Keratinocyte (primary cell): ENCODE results near the gene WBP1.
"Not testable (repeated sequence)": the region's sequence is repeated elsewhere in the genome, so short reads cannot be mapped to it uniquely, and the experiment has no call there.

Source experiments
- EZH2 ChIP-seq: IDR thresholded peaks from one replicate; pipeline ENCODE4 v1.6.1; 2012; ENCODE audit warnings: inconsistent platforms, mild to moderate bottlenecking, low read length, moderate library complexity
- TF ChIP-seq, protein P1 (sequence below), 3 experiments: IDR thresholded peaks in 1 of 3; conservative IDR thresholded peaks in 1 of 3; optimal IDR thresholded peaks in 1 of 3; 2 replicates in 2 of 3; 3 replicates in 1 of 3; pipeline versions ENCODE3 to v1.5.1; 2011; ENCODE audit warnings: low read length in 3 of 3, mild to moderate bottlenecking in 3 of 3, moderate library complexity in 2 of 3, control low read depth in 1 of 3, inconsistent platforms in 1 of 3; ENCODE audit not compliant: insufficient read depth in 2 of 3; ENCODE audit errors: extremely low read depth in 1 of 3

DNA sequence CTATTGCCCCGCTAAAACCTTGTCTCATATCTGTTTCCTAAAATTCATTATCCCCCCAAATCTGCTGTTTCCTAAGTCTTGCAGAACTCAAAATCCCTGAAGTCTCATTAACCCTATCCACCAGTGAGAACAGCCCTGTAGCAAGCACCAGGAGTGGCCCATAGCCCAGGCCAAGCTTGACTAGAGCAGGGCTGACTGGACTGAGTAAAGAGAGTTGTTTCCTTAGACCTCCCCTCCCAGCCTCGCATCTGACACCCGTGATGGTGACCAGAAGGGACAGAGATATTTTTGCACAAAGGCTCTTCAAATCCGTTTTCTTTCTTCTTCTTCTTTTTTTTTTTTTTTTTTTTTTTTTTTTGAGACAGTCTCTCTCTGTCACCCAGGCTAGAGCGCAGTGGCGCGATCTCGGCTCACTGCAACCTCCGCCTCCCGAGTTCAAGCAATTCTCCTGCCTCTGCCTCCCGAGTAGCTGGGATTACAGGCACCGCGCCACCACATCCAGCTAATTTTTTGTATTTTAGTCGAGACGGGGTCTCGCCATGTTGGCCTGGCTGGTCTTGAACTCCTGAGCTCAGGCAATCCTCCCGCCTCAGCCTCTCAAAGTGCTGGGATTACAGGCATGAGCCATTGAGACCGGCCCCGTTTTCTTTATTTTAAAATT, 37.7 kb upstream of the WBP1 start:
- TF ChIP-seq, protein P1, sequence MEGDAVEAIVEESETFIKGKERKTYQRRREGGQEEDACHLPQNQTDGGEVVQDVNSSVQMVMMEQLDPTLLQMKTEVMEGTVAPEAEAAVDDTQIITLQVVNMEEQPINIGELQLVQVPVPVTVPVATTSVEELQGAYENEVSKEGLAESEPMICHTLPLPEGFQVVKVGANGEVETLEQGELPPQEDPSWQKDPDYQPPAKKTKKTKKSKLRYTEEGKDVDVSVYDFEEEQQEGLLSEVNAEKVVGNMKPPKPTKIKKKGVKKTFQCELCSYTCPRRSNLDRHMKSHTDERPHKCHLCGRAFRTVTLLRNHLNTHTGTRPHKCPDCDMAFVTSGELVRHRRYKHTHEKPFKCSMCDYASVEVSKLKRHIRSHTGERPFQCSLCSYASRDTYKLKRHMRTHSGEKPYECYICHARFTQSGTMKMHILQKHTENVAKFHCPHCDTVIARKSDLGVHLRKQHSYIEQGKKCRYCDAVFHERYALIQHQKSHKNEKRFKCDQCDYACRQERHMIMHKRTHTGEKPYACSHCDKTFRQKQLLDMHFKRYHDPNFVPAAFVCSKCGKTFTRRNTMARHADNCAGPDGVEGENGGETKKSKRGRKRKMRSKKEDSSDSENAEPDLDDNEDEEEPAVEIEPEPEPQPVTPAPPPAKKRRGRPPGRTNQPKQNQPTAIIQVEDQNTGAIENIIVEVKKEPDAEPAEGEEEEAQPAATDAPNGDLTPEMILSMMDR (optimal IDR thresholded peaks at IDR 0.05 in 1 of 3, IDR thresholded peaks at IDR 0.05 in 1 of 3, conservative IDR thresholded peaks at IDR 0.05 in 1 of 3; ENCODE audit: extremely low read depth in 1 of 3, insufficient read depth in 2 of 3, low read length in 3 of 3): not testable (repeated sequence)
- TF ChIP-seq EZH2: not testable (repeated sequence)
